HG03039 (cell line): Measurements from ENCODE around the gene SNX22.

Source experiments
- ATAC-seq: cut with Tn5 transposase; IDR thresholded peaks from one replicate; pipeline ENCODE4 v1.9.1; 2021; ENCODE audit warnings: mild to moderate bottlenecking, moderate library complexity; ENCODE audit not compliant: unreplicated experiment

The SNX22 gene

GRCh38 chr15:64193971-64194370 is 42.4 kb downstream of the SNX22 start:
- no peak for ATAC-seq

DNA sequence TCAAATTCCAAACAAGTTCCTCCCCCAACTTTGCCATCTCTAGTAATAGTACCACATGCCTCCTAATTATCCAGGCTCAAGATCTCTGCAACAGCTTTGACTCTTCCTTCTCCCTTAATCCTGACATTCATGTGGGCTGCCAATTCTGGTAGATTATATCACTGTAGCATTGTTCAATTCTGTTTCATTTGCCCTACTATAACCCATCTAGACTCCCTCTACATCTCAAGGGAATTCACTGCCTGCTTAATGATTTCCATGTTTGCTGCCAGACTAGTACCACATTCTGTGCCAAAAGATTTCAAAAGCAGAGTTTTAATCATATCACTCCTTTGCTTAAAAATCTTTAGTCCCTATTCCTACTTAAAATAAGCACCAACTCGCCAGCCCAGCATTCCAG is 45.9 kb downstream of the SNX22 start:
- ATAC-seq: no peak

- no peak for ATAC-seq
Observed at GRCh38 chr15:64205202-64205601, 53.7 kb downstream of the SNX22 start.
